GM18520 (cell line): Measurements from ENCODE around the gene RNF133.
"Not testable (repeated sequence)": the region's sequence is repeated elsewhere in the genome, so short reads cannot be mapped to it uniquely, and the experiment has no call there.

Source experiments
- ATAC-seq: cut with Tn5 transposase; IDR thresholded peaks from one replicate; pipeline ENCODE4 v1.9.1; 2021; ENCODE audit not compliant: unreplicated experiment

RNF133 gene

DNA sequence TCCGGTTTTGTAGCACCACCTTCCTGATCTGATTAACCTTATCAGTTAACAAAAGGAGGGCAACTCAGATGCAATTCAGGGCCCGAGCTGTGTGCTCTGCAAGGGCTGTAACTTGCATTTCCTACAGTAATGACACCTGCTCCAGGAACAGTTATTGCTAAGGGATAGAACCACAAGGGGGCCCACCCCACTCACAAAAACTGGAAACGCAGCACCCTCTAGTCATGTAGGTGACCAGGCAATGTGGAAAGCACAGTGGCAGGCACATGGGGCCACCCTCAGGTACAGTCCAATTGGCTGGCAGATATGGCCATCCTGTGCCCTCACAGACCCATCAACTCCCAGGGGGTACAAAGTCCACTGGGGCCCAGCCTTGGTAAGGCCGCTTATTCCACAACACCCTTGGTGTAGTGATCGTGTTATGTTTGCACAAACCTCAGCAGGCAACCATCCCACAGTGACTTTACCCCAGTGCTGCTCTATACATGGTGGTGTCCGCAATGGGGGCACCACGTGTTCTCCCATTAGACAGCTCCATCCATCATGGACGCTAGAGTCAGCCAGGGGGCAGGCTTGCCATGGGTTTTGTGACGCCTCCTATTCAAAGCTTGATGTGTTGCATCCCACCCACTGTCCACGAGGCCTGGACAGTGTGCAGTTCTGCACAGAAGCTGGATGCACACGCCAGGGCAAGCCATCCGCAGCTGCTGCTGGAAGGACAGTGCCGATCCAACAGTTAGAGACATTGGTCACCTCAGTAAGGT is 9.4 kb downstream of the RNF133 start:
- ATAC-seq: no peak

DNA sequence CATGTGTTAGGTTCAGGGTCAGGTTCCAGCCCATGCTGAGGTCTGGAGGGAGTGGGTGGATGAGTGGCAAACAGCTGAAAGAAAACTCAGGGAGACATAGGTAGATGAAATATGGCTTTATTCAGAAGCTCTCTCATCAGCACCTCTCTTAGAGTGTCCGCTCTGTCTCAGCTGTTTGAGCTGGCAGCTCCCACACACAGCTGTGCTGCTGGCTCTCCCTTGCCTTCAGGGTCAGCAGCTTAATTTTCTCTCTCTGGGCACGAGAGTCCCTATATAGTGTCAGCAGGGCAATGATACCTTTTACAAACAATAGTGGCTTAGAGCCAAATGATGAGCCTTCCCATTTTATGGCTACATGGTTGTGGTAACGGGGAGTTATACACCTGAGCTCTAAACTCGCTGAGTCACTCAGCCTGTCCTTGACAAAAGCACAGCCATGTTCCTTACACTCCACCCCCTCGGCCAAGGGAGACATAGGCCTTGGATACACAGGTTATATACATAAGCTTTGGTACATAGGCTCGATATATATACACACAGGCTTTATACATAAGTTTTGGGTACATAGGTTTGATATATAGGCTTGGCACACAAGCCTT is 10.4 kb downstream of the RNF133 start:
- ATAC-seq: no peak

GRCh38 chr7:122686360-122686878 is 12.5 kb downstream of the RNF133 start:
- no peak for ATAC-seq

GRCh38 chr7:122684504-122684903 is 14.4 kb downstream of the RNF133 start:
- ATAC-seq: no peak

- ATAC-seq: no peak
These were observed 15.9 kb downstream of the RNF133 start for GRCh38 chr7:122682815-122683550.

- not testable (repeated sequence) for ATAC-seq
These were observed 17.7 kb downstream of the RNF133 start for GRCh38 chr7:122681186-122681585.

DNA sequence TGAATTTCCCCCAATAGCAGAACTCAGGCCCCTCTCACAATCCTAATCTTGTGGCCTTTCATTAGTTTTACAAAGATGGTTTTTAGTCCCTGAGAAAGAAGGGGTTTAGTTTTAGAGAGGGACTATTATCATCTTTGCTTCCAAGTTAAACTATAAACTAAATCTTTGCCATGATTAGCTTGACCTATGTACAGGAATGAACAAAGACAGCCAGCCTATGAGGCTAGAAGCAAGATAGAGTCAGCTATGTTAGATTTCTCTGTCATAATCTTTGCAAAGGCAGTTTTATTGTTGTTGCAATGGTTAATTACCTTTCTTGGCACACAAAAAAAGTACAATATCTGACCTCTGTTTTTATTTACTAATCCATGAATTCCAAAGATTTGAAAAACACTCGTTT is 19.1 kb downstream of the RNF133 start:
- ATAC-seq: no peak

DNA sequence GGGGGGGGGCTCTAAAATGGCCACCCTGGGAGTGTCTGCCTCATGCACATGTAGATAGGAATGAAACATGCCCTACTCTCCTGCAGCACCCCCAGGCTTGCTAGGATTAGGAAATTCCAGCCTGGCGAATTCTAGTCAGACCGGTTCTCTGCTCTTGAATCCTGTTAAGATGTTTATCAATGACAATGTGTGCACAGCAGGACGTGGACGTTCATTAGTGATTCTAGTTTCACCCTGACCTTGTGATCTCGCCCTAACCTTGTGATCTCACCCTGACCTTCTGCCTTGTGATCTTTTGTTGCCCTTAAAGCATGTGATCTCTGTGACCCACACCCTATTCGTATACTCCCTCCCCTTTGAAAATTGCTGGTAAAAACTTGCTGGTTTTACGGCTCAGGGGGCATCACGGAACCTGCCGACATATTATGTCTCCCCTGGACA is 19.6 kb downstream of the RNF133 start:
- not testable (repeated sequence) for ATAC-seq

GRCh38 chr7:122677149-122677548 is 21.8 kb downstream of the RNF133 start:
- ATAC-seq: no peak

- ATAC-seq: no peak
These were observed 22.5 kb downstream of the RNF133 start for GRCh38 chr7:122676466-122676865.

GRCh38 chr7:122675621-122676020 is 23.3 kb downstream of the RNF133 start:
- ATAC-seq: no peak

- no peak for ATAC-seq
These were observed 23.9 kb downstream of the RNF133 start for GRCh38 chr7:122675011-122675410.

DNA sequence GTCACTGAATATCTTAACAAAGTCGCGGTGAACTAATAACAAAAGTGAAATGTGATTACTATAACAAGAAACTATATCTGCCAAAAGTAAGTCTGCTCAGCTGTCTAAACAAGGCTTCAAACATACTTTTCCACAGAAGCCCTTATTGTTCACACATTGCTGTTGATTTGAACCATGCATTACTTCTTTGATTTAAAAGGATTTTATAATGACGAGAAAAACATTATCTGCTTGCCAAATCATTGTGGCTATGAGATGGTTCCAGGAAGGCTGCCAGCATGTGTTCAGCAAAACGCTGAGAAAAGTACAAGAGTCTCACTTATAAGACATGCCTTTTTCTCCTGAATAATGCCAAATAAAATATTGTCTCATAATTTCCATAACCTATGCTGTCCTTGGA is 24.4 kb downstream of the RNF133 start:
- no peak for ATAC-seq

- ATAC-seq: no peak
These were observed 25.0 kb downstream of the RNF133 start for GRCh38 chr7:122673951-122674350.

GRCh38 chr7:122672536-122672935 is 26.4 kb downstream of the RNF133 start:
- ATAC-seq: no peak

DNA sequence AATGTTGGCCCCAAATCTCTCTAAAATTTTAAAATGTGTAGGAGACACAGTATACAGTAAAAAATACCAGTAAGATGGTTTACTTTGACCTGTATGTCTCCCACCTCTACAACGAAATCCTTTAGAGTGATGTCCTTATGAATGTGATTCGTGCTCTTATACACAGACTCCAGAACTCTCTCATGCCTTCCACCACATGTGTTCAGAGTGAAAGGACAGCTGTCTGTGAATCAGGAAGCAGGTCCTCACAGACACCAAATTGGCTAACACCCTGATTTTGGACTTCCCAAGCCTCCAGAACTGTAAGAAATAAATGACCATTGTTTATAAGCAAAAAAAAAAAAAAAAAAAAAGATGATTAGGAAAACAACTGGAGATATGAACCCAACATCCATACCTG is 35.2 kb downstream of the RNF133 start:
- ATAC-seq: no peak

- ATAC-seq: no peak
These were observed 40.1 kb downstream of the RNF133 start for GRCh38 chr7:122658856-122659255.

- ATAC-seq: no peak
These were observed 45.2 kb downstream of the RNF133 start for GRCh38 chr7:122653685-122654084.

GRCh38 chr7:122652876-122653275 is 46.0 kb downstream of the RNF133 start:
- no peak for ATAC-seq

DNA sequence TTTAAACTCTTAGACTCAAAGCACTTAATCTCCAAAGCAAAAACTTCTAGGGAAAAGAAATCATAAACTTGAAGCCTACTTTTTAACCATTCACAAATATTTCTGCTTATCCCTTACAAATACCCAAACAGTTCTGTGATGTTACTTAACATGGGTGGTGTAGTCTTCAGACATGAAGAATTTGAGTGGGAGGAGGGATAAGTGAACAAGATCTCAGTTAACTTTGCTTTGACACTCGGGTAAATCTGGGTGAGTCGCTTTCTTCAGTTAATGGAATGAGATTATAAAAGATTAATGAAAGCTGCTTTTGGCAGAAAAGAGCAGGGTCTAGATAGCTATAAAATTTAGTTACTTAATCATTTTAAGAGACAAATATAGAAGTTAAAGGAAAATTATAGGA is 47.5 kb downstream of the RNF133 start:
- ATAC-seq: no peak
